HEK293T (cell line): ENCODE data around the gene C12orf54.
"Not testable (repeated sequence)": the region's sequence is repeated elsewhere in the genome, so short reads cannot be mapped to it uniquely, and the experiment has no call there.

Source experiments
- CTCF ChIA-PET: fragments of 350-600 bp; formaldehyde crosslinking; extraction: SDS; loops from one replicate; lab custom pipeline; 2021; ENCODE audit warnings: antibody characterized with exemption, inconsistent platforms; lab: Yijun Ruan, JAX
- POLR2A ChIA-PET: fragments of 350-600 bp; formaldehyde crosslinking; extraction: SDS; loops from one replicate; lab custom pipeline; 2020; ENCODE audit warnings: antibody characterized with exemption, inconsistent platforms; lab: Yijun Ruan, JAX
- DNase-seq: peaks from one replicate; pipeline ENCODE4 v3.0.0; 2012; ENCODE audit warnings: mixed read lengths; ENCODE audit errors: extremely low spot score
- CTBP1 ChIP-seq: fragments of 450-650 bp; IDR thresholded peaks from 2 replicates; pipeline ENCODE4 v1.6.1; 2016; ENCODE audit warnings: borderline replicate concordance
- ELF4 ChIP-seq: fragments of 450-650 bp; IDR thresholded peaks from 2 replicates; pipeline ENCODE4 v1.6.1; 2017; ENCODE audit warnings: antibody characterized with exemption
- FOXA1 ChIP-seq: fragments of 450-650 bp; IDR thresholded peaks from 2 replicates; pipeline ENCODE4 v1.6.1; 2016; ENCODE audit warnings: mild to moderate bottlenecking
- FOXK2 ChIP-seq: fragments of 450-650 bp; IDR thresholded peaks from 2 replicates; pipeline ENCODE4 v1.6.1; 2016; ENCODE audit warnings: mild to moderate bottlenecking
- FOXM1 ChIP-seq: fragments of 450-650 bp; IDR thresholded peaks from 2 replicates; pipeline ENCODE4 v1.6.1; 2017; ENCODE audit warnings: mild to moderate bottlenecking, borderline replicate concordance
- HDGF ChIP-seq: fragments of 450-650 bp; IDR thresholded peaks from 2 replicates; pipeline ENCODE4 v1.6.1; 2017; ENCODE audit warnings: antibody characterized with exemption, borderline replicate concordance
- L3MBTL2 ChIP-seq: fragments of 450-650 bp; conservative IDR thresholded peaks from 2 replicates; pipeline ENCODE4 v1.6.1; 2016; ENCODE audit warnings: mild to moderate bottlenecking
- LEF1 ChIP-seq: fragments of 450-650 bp; IDR thresholded peaks from 2 replicates; pipeline ENCODE4 v1.6.1; 2017; ENCODE audit warnings: mild to moderate bottlenecking, borderline replicate concordance
- PKNOX1 ChIP-seq: fragments of 450-650 bp; IDR thresholded peaks from 2 replicates; pipeline ENCODE4 v1.6.1; 2016
- SP1 ChIP-seq: fragments of 450-650 bp; IDR thresholded peaks from 2 replicates; pipeline ENCODE4 v1.6.1; 2017
- SUZ12 ChIP-seq: fragments of 450-650 bp; IDR thresholded peaks from 2 replicates; pipeline ENCODE4 v1.6.1; 2016; ENCODE audit warnings: mild to moderate bottlenecking
- ZNF384 ChIP-seq: fragments of 450-650 bp; IDR thresholded peaks from 2 replicates; pipeline ENCODE4 v1.6.1; 2016

C12orf54 gene

GRCh38 chr12:48473061-48473460 is 9.2 kb upstream of the C12orf54 start:
- CTCF ChIA-PET = no interaction called here

GRCh38 chr12:48474497-48474896 is 7.8 kb upstream of the C12orf54 start:
- CTCF ChIA-PET, POLR2A ChIA-PET, DNase-seq: not testable (repeated sequence)

More at GRCh38 chr12:48473061-48473460, 9.2 kb upstream of the C12orf54 start:
- TF ChIP-seq HDGF = no peak
- POLR2A ChIA-PET = no interaction called here
- DNase-seq = no peak

GRCh38 chr12:48482930-48483329 is 632 bp downstream of the C12orf54 start:
- ChIA-PET CTCF (no interaction called here), POLR2A (no interaction called here)
- TF ChIP-seq PKNOX1 (no peak), FOXA1 (no peak), SP1 (no peak), CTBP1 (no peak), ELF4 (no peak)
- DNase-seq = no peak

GRCh38 chr12:48486261-48486660 is 4.0 kb downstream of the C12orf54 start:
- TF ChIP-seq FOXM1 (no peak), SP1 (no peak), SUZ12 (no peak), FOXA1 (no peak), ZNF384 (no peak), L3MBTL2 (no peak), PKNOX1 (no peak), FOXK2 (no peak)
- POLR2A ChIA-PET = no interaction called here
- CTCF ChIA-PET = no interaction called here

GRCh38 chr12:48486679-48487078 is 4.4 kb downstream of the C12orf54 start:
- ChIA-PET POLR2A (no interaction called here), CTCF (no interaction called here)
- TF ChIP-seq HDGF = no peak
- TF ChIP-seq L3MBTL2 = no peak
- TF ChIP-seq CTBP1 = no peak
- no peak for TF ChIP-seq SP1
- no peak for TF ChIP-seq FOXM1
- no peak for TF ChIP-seq ZNF384
- TF ChIP-seq LEF1 = no peak
- no peak for DNase-seq

More at GRCh38 chr12:48486261-48486660, 4.0 kb downstream of the C12orf54 start:
- no peak for DNase-seq

- TF ChIP-seq PKNOX1 (no peak), ELF4 (no peak), FOXA1 (no peak), FOXM1 (no peak), LEF1 (no peak), ZNF384 (no peak), L3MBTL2 (no peak), CTBP1 (no peak)
- no peak for DNase-seq
- CTCF ChIA-PET = interaction anchor here (0.6 to 0.7 kb wide), 2 partner anchors 150 to 291 kb away, joined by 3 read pairs; no protein-coding TSS in a partner anchor
- POLR2A ChIA-PET = no interaction called here
These were observed 6.7 kb downstream of the C12orf54 start for GRCh38 chr12:48489012-48489411.

GRCh38 chr12:48489456-48489855 is 7.2 kb downstream of the C12orf54 start:
- DNase-seq, POLR2A ChIA-PET: not testable (repeated sequence)
- CTCF ChIA-PET = interaction anchor here (0.6 to 0.7 kb wide), 2 partner anchors 149 to 291 kb away, joined by 3 read pairs; no protein-coding TSS in a partner anchor

GRCh38 chr12:48500281-48500680 is 18.0 kb downstream of the C12orf54 start:
- POLR2A ChIA-PET, CTCF ChIA-PET, DNase-seq: not testable (repeated sequence)

GRCh38 chr12:48506836-48507235 is 24.5 kb downstream of the C12orf54 start:
- CTCF ChIA-PET, POLR2A ChIA-PET, DNase-seq: not testable (repeated sequence)
